Measurements from ENCODE around the gene DNAH10. TPM values are rescaled to one million over a fixed set of nuclear protein-coding genes. Genes with fewer than 3 reads are reported as not detected.

Gene DNAH10
- total and polyA plus RNA-seq, 2 of the 4 experiments (the other 2 are of a cell fraction) = 0.18 to 0.22 TPM

DNA sequence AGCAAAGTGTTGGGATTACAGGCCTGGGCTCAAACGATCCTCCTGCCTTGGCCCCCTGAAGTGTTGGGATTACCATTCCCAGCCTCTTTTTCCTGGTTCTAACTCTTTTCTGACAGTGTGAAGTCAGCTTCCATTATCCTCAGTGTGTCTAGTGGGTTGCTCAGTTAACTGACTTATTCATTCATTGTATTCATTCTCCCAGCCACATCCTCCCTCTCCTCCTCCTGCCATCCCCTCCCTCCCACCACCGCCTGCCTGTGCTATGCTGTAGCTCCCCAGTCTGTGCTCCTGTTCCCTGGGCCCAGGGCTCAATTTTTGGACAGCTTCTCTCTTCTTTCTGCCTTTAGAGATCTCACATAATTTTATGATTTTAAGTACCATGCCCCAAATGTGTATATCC lies 30.5 kb upstream of the DNAH10 start:
- Histone ChIP-seq H3K9me3 (ENCODE audit: control insufficient read depth, insufficient read depth, low read length) (no peaks in the 10 kb centered on the region), H3K56ac (ENCODE audit: extremely low read depth, insufficient read depth, low read length) (no peak overlapping the region), H3K79me1 (ENCODE audit: low read depth in 1 of 2, low read length in 2 of 2) (no peaks in the 10 kb centered on the region), H3K36me3 (ENCODE audit: control insufficient read depth, insufficient read depth, low read length) (peaks cover 49% of the 10 kb centered on the region), H2BK15ac (ENCODE audit: low read depth, low read length) (no peak overlapping the region), H2AK5ac (ENCODE audit: low read depth, low read length) (no peak overlapping the region), H2AFZ (replicated peaks; ENCODE audit: low read length, poor library complexity) (no peak overlapping the region), H3K23ac (ENCODE audit: low read depth, low read length) (no peak overlapping the region), H3K27me3 (ENCODE audit: control insufficient read depth, insufficient read depth, low read length) (no peaks in the 10 kb centered on the region), H3K9ac (ENCODE audit: low read depth, low read length) (no peak overlapping the region), H3K4me2 (ENCODE audit: low read depth, low read length) (no peak overlapping the region), H2BK5ac (ENCODE audit: low read depth, low read length, poor library complexity, severe bottlenecking) (no peak overlapping the region), H3K27ac (ENCODE audit: insufficient read depth, low read length) (no peak overlapping the region), H3K4me3 (ENCODE audit: insufficient read depth, low read depth, low read length) (no peak overlapping the region), H3K18ac (ENCODE audit: low read depth, low read length) (no peak overlapping the region), H2BK120ac (ENCODE audit: low read depth, low read length) (no peak overlapping the region), H4K8ac (ENCODE audit: low read depth in 2 of 2, low read length in 2 of 2) (no peak overlapping the region), H3K4ac (ENCODE audit: low read depth, low read length) (no peak overlapping the region), H2AK9ac (replicated peaks; ENCODE audit: low read depth, low read length, poor library complexity) (no peak overlapping the region), H3K4me1 (ENCODE audit: control insufficient read depth, insufficient read depth, low read length) (no peaks in the 10 kb centered on the region), H2BK20ac (ENCODE audit: low read depth, low read length) (no peak overlapping the region), H4K91ac (ENCODE audit: insufficient read depth, low read depth, low read length) (no peak overlapping the region), H4K5ac (ENCODE audit: low read depth, low read length) (no peak overlapping the region), H3K9me1 (ENCODE audit: insufficient read depth, low read length) (no peaks in the 10 kb centered on the region), H3K14ac (replicated peaks; ENCODE audit: low read depth, low read length) (no peak overlapping the region), H4K20me1 (ENCODE audit: insufficient read depth, low read length) (no peaks in the 10 kb centered on the region)
- in situ Hi-C loops (cut with MboI; ENCODE audit: low sequenced_read_pairs) (no loop called here), dilution Hi-C loops (cut with HindIII; ENCODE audit: low sequenced_read_pairs, unreplicated experiment) (no loop called here), intact Hi-C loops (cut with micrococcal nuclease) (no loop called here)
- ChIA-PET CTCF (no interaction called here), POLR2A (ENCODE audit: unreplicated experiment) (no interaction called here)
- TF ChIP-seq POLR2A (IDR thresholded peaks at IDR 0.05; ENCODE audit: low read depth, low read length) = no peak
- TF ChIP-seq FOS (IDR thresholded peaks at IDR 0.05; ENCODE audit: low read depth, low read length) = no peak
- TF ChIP-seq MXI1 (IDR thresholded peaks at IDR 0.05; ENCODE audit: borderline replicate concordance, low read depth, low read length) = no peak
- no peak for TF ChIP-seq USF2 (IDR thresholded peaks at IDR 0.05; ENCODE audit: low read depth, low read length)
- TF ChIP-seq CEBPB (IDR thresholded peaks at IDR 0.05; ENCODE audit: low read depth, low read length) = no peak
- no peak for TF ChIP-seq MAZ (IDR thresholded peaks at IDR 0.05; ENCODE audit: borderline replicate concordance, low read depth, low read length)
- no peak for TF ChIP-seq NFE2L2 (IDR thresholded peaks at IDR 0.05; ENCODE audit: low read depth, low read length)
- TF ChIP-seq ELK1 (IDR thresholded peaks at IDR 0.05; ENCODE audit: borderline replicate concordance, low read depth, low read length) = no peak
- no peak for TF ChIP-seq RAD21 (IDR thresholded peaks at IDR 0.05; ENCODE audit: low read length)
- no peak for TF ChIP-seq CTCF (conservative IDR thresholded peaks at IDR 0.05; ENCODE audit: low read depth, low read length)
- TF ChIP-seq MAFK (IDR thresholded peaks at IDR 0.05; ENCODE audit: low read depth, low read length) = no peak
- TF ChIP-seq RCOR1 (IDR thresholded peaks at IDR 0.05; ENCODE audit: insufficient replicate concordance, low read length) = no peak
- TF ChIP-seq BHLHE40 (IDR thresholded peaks at IDR 0.05; ENCODE audit: low read depth, low read length) = no peak
- TF ChIP-seq SMC3 (IDR thresholded peaks at IDR 0.05; ENCODE audit: low read depth, low read length) = no peak
- no peak for TF ChIP-seq CHD1 (IDR thresholded peaks at IDR 0.05; ENCODE audit: low read depth, low read length)
- no peak for TF ChIP-seq RFX5 (IDR thresholded peaks at IDR 0.05; ENCODE audit: low read depth, low read length)
- DNase-seq (no peak), ATAC-seq (ENCODE audit: low read depth) (no peak)
- BruUV-seq (replicated peaks) = no TSS peak
- 100% methylated on average over 1 of the region's 2 CpGs; no CpG with 5 or more reads in 1 of the 2 experiments for WGBS, 2 experiments (ENCODE audit: extremely low coverage in 2 of 2, insufficient read length in 1 of 2)
